Spleen (tissue), 11 donors: ENCODE measurements around the gene USP7. TPM values are rescaled to one million over a fixed set of nuclear protein-coding genes. Genes with fewer than 3 reads are reported as not detected.
A peak's percentile ranks its signal among the peaks of the same experiment; 100 is the strongest.

Experiments
- DNase-seq: peaks from one replicate; pipeline ENCODE4 v3.0.0-alpha.2; 2020
- H3K27ac ChIP-seq, 8 donors: fragments of 200-600 bp; sonication (generic) in 7 of 8; 1 replicate in 4 of 8; 2 replicates in 4 of 8; pipeline versions ENCODE4 v1.5.0 to v1.8.0; 2016 to 2021; ENCODE audit warnings: inconsistent platforms in 4 of 8, mild to moderate bottlenecking in 4 of 8, moderate library complexity in 1 of 8
- H3K27me3 ChIP-seq, 7 donors: fragments of 200-600 bp; sonication (generic) in 6 of 7; replicated peaks in 1 of 7; 1 replicate in 4 of 7; 2 replicates in 3 of 7; pipeline versions ENCODE4 v1.5.0 to v1.8.0; 2016 to 2021; ENCODE audit warnings: inconsistent platforms in 3 of 7, mild to moderate bottlenecking in 1 of 7
- H3K36me3 ChIP-seq, 6 donors: fragments of 200-600 bp; sonication (generic) in 5 of 6; 1 replicate in 4 of 6; 2 replicates in 2 of 6; pipeline versions ENCODE4 v1.5.0 to v1.8.0; 2016 to 2021; ENCODE audit warnings: inconsistent platforms in 2 of 6
- H3K4me1 ChIP-seq, 6 donors: fragments of 200-600 bp; sonication (generic) in 5 of 6; 1 replicate in 3 of 6; 2 replicates in 3 of 6; pipeline versions ENCODE4 v1.5.0 to v1.8.0; 2016 to 2021; ENCODE audit warnings: inconsistent platforms in 3 of 6
- H3K4me3 ChIP-seq, 8 donors: fragments of 200-600 bp; sonication (generic) in 7 of 8; 1 replicate in 4 of 8; 2 replicates in 4 of 8; pipeline versions ENCODE4 v1.5.0 to v1.8.0; 2016 to 2021; ENCODE audit warnings: inconsistent platforms in 4 of 8, mild to moderate bottlenecking in 4 of 8, moderate library complexity in 2 of 8
- H3K9me3 ChIP-seq, 8 donors: fragments of 200-600 bp; sonication (generic) in 7 of 8; 1 replicate in 4 of 8; 2 replicates in 4 of 8; pipeline versions ENCODE4 v1.5.0 to v1.8.0; 2016 to 2021; ENCODE audit warnings: inconsistent platforms in 4 of 8
- CTCF ChIP-seq, 11 experiments: fragments of 200-600 bp in 7 of 11; fragments of 450-650 bp in 4 of 11; sonication (generic) in 4 of 11; IDR thresholded peaks in 8 of 11; conservative IDR thresholded peaks in 3 of 11; 1 replicate in 7 of 11; 2 replicates in 4 of 11; pipeline versions ENCODE4 v1.4.0 to v1.8.0; 2016 to 2021; ENCODE audit warnings: antibody characterized with exemption in 11 of 11, inconsistent platforms in 4 of 11, mild to moderate bottlenecking in 1 of 11
- POLR2A ChIP-seq, 3 donors: fragments of 450-650 bp; IDR thresholded peaks; one replicate each; pipeline ENCODE4 v1.5.1; 2017; ENCODE audit warnings: antibody characterized with exemption in 3 of 3, mild to moderate bottlenecking in 1 of 3
- POLR2AphosphoS5 ChIP-seq, 3 donors: sonication (generic); formaldehyde crosslinking; IDR thresholded peaks; one replicate each; pipeline ENCODE4 v1.5.1; 2017; ENCODE audit warnings: antibody characterized with exemption in 3 of 3
- WGBS, 5 donors: extraction: QIAGEN DNeasy Blood & Tissue Kit in 3 of 5; methylation state at CpG; one replicate each; pipeline versions ENCODE4 v1.1.5 to v1.1.7; 2013 to 2018; 5-methylcytosine and 5-hydroxymethylcytosine counted together
- intact Hi-C: fragments of 100-400 bp; cut with DNase I; formaldehyde crosslinking; loops from one replicate; pipeline ENCODE4 v1.15.0; 2023; ENCODE audit warnings: low total_unique reads
- polyA plus RNA-seq, 3 donors: library from polyadenylated mRNA; stranded (reverse); fragments of 200-250 nt; gene quantifications; one replicate each; pipeline ENCODE4 v1.2.1, GENCODE V29; 2013
- total RNA-seq, 7 donors: library from RNA; depleted of rRNA in 3 of 7; stranded (reverse); fragments of >200 nt in 3 of 7; fragmentation: NEBNext Ultra II Directional in 4 of 7; extraction: Animal tissue kit (Norgen Biotek cat#: 25700) in 4 of 7; gene quantifications; one replicate each; pipeline versions ENCODE4 v1.1.0 to v1.2.1, GENCODE V29; 2016 to 2021
- donor health status: healthy with polysubstance abuse.
- donor health status: DM: no; HTN: no; CAD: no; lungs with moderate emphysema.
- donor health status: DM: no; HTN: no; CAD: no.
- donor health status: Bipolar disorder and iron deficiency.
- donor health status: healthy.
- donor health status: DM: no; HTN: no; CAD: no.
- donor health status: DM: yes; HTN: yes; CAD: no.

USP7 gene
- total and polyA plus RNA-seq, 10 donors = 26.1 to 145 (median 126) TPM

GRCh38 chr16:8931859-8932258, 31.8 kb downstream of the USP7 start:
- Histone ChIP-seq H3K27me3 (no peaks in the 10 kb centered on the region), H3K9me3 (no peaks in the 10 kb centered on the region), H3K4me1 (peaks cover 10 to 97% (median 46%) of the 10 kb centered on the region in 6 donors), H3K4me3 (no peak overlapping the region), H3K27ac (no peak overlapping the region), H3K36me3 (peaks cover 0 to 35% (median 19%) of the 10 kb centered on the region in 6 donors)
- peak in 1 of 3 donors; percentile 6 for TF ChIP-seq POLR2AphosphoS5 (IDR thresholded peaks at IDR 0.05)
- no peak for TF ChIP-seq CTCF (IDR thresholded peaks at IDR 0.05 in 8 of 11, conservative IDR thresholded peaks at IDR 0.05 in 3 of 11)
- TF ChIP-seq POLR2A (IDR thresholded peaks at IDR 0.05) = no peak
- intact Hi-C loops = no loop called here
- no peak for DNase-seq
- WGBS, 5 donors = 50 to 64% (median 57%) methylated on average over 6 of the region's 6 CpGs

- Histone ChIP-seq H3K27me3 (no peaks in the 10 kb centered on the region), H3K9me3 (no peaks in the 10 kb centered on the region), H3K4me3 (no peak overlapping the region), H3K4me1 (peaks cover 0 to 97% (median 24%) of the 10 kb centered on the region in 6 donors), H3K36me3 (peaks cover 0 to 61% (median 24%) of the 10 kb centered on the region in 6 donors), H3K27ac (no peak overlapping the region)
- no peak for DNase-seq
- intact Hi-C loops = no loop called here
- TF ChIP-seq POLR2A (IDR thresholded peaks at IDR 0.05) (no peak), POLR2AphosphoS5 (IDR thresholded peaks at IDR 0.05) (peak in 1 of 3 donors; percentile 4), CTCF (IDR thresholded peaks at IDR 0.05 in 8 of 11, conservative IDR thresholded peaks at IDR 0.05 in 3 of 11) (no peak)
- 76 to 94% (median 88%) methylated on average over 17 of the region's 17 CpGs for WGBS, 5 donors
Observed at GRCh38 chr16:8929086-8929748, 34.5 kb downstream of the USP7 start.

- TF ChIP-seq POLR2AphosphoS5 (IDR thresholded peaks at IDR 0.05) (peak in 1 of 3 donors; percentile 32), CTCF (IDR thresholded peaks at IDR 0.05 in 8 of 11, conservative IDR thresholded peaks at IDR 0.05 in 3 of 11) (no peak)
- WGBS, 5 donors = 60 to 83% (median 67%) methylated on average over 10 of the region's 10 CpGs
- H3K4me1 ChIP-seq = peaks cover 0 to 97% (median 25%) of the 10 kb centered on the region in 6 donors
- DNase-seq = no peak
- intact Hi-C loops = no loop called here
- H3K27me3 ChIP-seq = no peaks in the 10 kb centered on the region
- no peak overlapping the region for H3K4me3 ChIP-seq
- H3K36me3 ChIP-seq = peaks cover 0 to 68% (median 24%) of the 10 kb centered on the region in 6 donors
- H3K9me3 ChIP-seq = no peaks in the 10 kb centered on the region
- peak overlapping the region in 2 of 8 donors; percentile 5 to 16 for H3K27ac ChIP-seq
Observed at GRCh38 chr16:8928467-8928957, 35.2 kb downstream of the USP7 start.

GRCh38 chr16:8926827-8927226, 36.9 kb downstream of the USP7 start:
- Histone ChIP-seq H3K4me1 (peaks cover 0 to 85% (median 23%) of the 10 kb centered on the region in 6 donors), H3K27ac (no peak overlapping the region), H3K9me3 (no peaks in the 10 kb centered on the region), H3K36me3 (peaks cover under 1 to 85% (median 39%) of the 10 kb centered on the region in 6 donors), H3K27me3 (no peaks in the 10 kb centered on the region), H3K4me3 (no peak overlapping the region)
- 96 to 98% (median 97%) methylated on average over 11 of the region's 11 CpGs for WGBS, 5 donors
- no peak for DNase-seq
- intact Hi-C loops = no loop called here
- no peak for TF ChIP-seq POLR2A (IDR thresholded peaks at IDR 0.05)
- TF ChIP-seq CTCF (IDR thresholded peaks at IDR 0.05 in 8 of 11, conservative IDR thresholded peaks at IDR 0.05 in 3 of 11) = no peak
- peak in 1 of 3 donors; percentile 21 for TF ChIP-seq POLR2AphosphoS5 (IDR thresholded peaks at IDR 0.05)
